ENCODE measurements around the gene LRRC9. TPM values are rescaled to one million over a fixed set of nuclear protein-coding genes. Genes with fewer than 3 reads are reported as not detected.

Gene LRRC9
- total RNA-seq, 1 experiment from 2014 or later: not detected

DNA sequence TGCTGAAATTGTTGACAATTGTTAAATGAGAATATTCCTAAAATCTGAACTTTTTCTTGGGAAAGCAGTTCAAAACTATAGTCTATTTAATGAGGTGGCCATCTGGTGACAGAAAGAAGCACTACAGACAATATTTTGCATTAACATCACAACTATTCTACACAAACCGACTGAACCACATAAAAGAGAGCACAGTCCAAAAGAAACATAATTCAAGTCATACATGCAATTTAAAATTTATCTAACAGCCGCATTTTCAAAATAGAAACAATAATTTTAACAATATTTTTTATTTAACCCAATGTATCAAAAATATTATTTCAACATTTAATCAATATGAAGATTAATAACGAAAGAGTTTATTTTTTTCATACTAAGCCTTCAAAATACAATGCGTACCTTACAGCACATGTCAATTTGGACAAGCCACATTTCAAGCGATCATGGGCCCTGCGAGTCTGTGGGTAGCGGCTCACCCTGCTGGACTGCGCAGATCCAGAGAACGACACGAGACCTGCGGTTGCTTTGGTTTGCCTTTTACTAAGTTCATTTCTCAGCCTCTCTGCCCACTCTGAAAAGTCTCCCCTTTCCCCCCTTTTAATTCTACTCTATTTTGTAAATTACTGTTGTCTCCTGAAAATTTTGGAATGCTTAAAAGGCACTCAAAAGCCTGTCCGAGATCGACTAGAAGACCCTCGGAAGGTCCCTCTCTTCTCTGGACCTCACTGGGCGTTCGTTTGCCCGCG is 947 bp upstream of the LRRC9 start:
- no peak overlapping the region for H3K4me3 ChIP-seq
- CTCF ChIA-PET: no interaction called here
- POLR2A ChIA-PET (ENCODE audit: unreplicated experiment): no interaction called here
- no peaks in the 10 kb centered on the region for H3F3A ChIP-seq (ENCODE audit: insufficient read depth, low read depth)
- no peaks in the 10 kb centered on the region for H3K79me2 ChIP-seq (ENCODE audit: low read depth)
- H2AFZ ChIP-seq: no peak overlapping the region
- intact Hi-C loops (cut with micrococcal nuclease; ENCODE audit: unreplicated experiment): loop anchor here (10.0 kb wide), 1 partner anchor 894 kb away; no protein-coding TSS in a partner anchor
- H3K9me3 ChIP-seq (ENCODE audit: insufficient read depth, low read depth): no peaks in the 10 kb centered on the region; the same call in 1 of the 2 replicates
- H3K27me3 ChIP-seq (ENCODE audit: insufficient read depth, low read depth): no peaks in the 10 kb centered on the region
- H3K4me2 ChIP-seq: no peak overlapping the region
- no peak overlapping the region for H3K27ac ChIP-seq
- no peaks in the 10 kb centered on the region for H4K20me1 ChIP-seq (ENCODE audit: insufficient read depth)
- no peaks in the 10 kb centered on the region for H3K36me3 ChIP-seq (ENCODE audit: low read depth)
- no peak for DNase-seq
- no peak for TF ChIP-seq EZH2 (IDR thresholded peaks at IDR 0.05; ENCODE audit: low read depth)
- TF ChIP-seq, protein P1, sequence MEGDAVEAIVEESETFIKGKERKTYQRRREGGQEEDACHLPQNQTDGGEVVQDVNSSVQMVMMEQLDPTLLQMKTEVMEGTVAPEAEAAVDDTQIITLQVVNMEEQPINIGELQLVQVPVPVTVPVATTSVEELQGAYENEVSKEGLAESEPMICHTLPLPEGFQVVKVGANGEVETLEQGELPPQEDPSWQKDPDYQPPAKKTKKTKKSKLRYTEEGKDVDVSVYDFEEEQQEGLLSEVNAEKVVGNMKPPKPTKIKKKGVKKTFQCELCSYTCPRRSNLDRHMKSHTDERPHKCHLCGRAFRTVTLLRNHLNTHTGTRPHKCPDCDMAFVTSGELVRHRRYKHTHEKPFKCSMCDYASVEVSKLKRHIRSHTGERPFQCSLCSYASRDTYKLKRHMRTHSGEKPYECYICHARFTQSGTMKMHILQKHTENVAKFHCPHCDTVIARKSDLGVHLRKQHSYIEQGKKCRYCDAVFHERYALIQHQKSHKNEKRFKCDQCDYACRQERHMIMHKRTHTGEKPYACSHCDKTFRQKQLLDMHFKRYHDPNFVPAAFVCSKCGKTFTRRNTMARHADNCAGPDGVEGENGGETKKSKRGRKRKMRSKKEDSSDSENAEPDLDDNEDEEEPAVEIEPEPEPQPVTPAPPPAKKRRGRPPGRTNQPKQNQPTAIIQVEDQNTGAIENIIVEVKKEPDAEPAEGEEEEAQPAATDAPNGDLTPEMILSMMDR (conservative IDR thresholded peaks at IDR 0.05): peak; percentile 65
- no peaks in the 10 kb centered on the region for H3K4me1 ChIP-seq (replicated peaks; ENCODE audit: insufficient read depth)
- H3K9me2 ChIP-seq (ENCODE audit: insufficient read depth): no peaks in the 10 kb centered on the region; the same call in 1 of the 2 replicates
- BruUV-seq (replicated peaks): no TSS peak

DNA sequence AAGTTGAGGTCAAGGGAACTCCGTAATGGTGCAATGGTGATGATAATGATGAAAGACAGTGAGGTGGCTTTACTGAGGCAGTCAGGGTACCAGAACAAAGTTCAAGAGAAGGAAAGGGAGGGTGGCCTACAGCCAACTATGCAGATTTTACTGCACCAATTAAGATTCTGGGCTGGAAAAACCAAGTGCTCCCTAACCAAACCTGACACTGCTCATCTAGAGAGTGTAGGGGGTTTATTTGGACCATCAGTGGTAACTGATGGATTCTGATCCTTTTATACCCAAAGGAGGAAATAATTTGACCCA is 387 bp downstream of the LRRC9 start:
- intact Hi-C loops (cut with micrococcal nuclease; ENCODE audit: unreplicated experiment): no loop called here
- no peak for DNase-seq
- no peaks in the 10 kb centered on the region for H3K4me1 ChIP-seq (replicated peaks; ENCODE audit: insufficient read depth)
- no peak overlapping the region for H3K4me3 ChIP-seq
- H3K27me3 ChIP-seq (ENCODE audit: insufficient read depth, low read depth): no peaks in the 10 kb centered on the region
- CTCF ChIA-PET: no interaction called here
- no peak overlapping the region for H3K4me2 ChIP-seq
- no peaks in the 10 kb centered on the region for H4K20me1 ChIP-seq (ENCODE audit: insufficient read depth)
- H3K79me2 ChIP-seq (ENCODE audit: low read depth): no peaks in the 10 kb centered on the region
- no peaks in the 10 kb centered on the region; the same call in 1 of the 2 replicates for H3K9me2 ChIP-seq (ENCODE audit: insufficient read depth)
- H3K36me3 ChIP-seq (ENCODE audit: low read depth): no peaks in the 10 kb centered on the region
- H3F3A ChIP-seq (ENCODE audit: insufficient read depth, low read depth): no peaks in the 10 kb centered on the region
- no peak overlapping the region for H2AFZ ChIP-seq
- no peak for TF ChIP-seq EZH2 (IDR thresholded peaks at IDR 0.05; ENCODE audit: low read depth)
- TF ChIP-seq, protein P1 (conservative IDR thresholded peaks at IDR 0.05): no peak
- H3K9me3 ChIP-seq (ENCODE audit: insufficient read depth, low read depth): no peaks in the 10 kb centered on the region; the same call in 1 of the 2 replicates
- BruUV-seq (replicated peaks): no TSS peak
- POLR2A ChIA-PET (ENCODE audit: unreplicated experiment): no interaction called here
- no peak overlapping the region for H3K27ac ChIP-seq

DNA sequence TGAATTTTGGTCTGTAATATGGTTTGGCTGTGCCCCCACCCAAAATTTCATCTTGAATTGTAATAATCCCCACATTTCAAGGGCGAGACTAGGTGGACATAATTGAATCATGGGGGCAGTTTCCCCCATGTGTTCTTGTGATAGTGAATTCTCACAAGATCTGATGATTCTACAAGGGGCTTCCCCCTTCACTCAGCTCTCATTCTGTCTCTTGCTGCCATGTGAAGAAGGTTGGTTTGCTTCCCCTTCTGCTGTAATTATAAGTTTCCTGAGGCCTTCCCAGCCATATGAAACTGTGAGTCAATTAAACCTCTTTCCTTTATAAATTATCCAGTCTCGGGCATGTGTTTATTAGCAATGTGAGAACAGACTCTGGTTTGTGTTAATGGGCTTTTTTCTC is 5.9 kb downstream of the LRRC9 start:
- CTCF ChIA-PET: no interaction called here
- intact Hi-C loops (cut with micrococcal nuclease; ENCODE audit: unreplicated experiment): no loop called here

More for the DNA sequence above, 5.9 kb downstream of the LRRC9 start:
- BruUV-seq (replicated peaks): no TSS peak
- POLR2A ChIA-PET (ENCODE audit: unreplicated experiment): no interaction called here
- Histone ChIP-seq H3K27me3 (ENCODE audit: insufficient read depth, low read depth) (no peaks in the 10 kb centered on the region), H3F3A (ENCODE audit: insufficient read depth, low read depth) (no peaks in the 10 kb centered on the region), H2AFZ (no peak overlapping the region), H3K36me3 (ENCODE audit: low read depth) (no peaks in the 10 kb centered on the region), H3K79me2 (ENCODE audit: low read depth) (no peaks in the 10 kb centered on the region), H3K4me2 (no peak overlapping the region), H3K9me3 (ENCODE audit: insufficient read depth, low read depth) (no peaks in the 10 kb centered on the region), H3K4me1 (replicated peaks; ENCODE audit: insufficient read depth) (no peaks in the 10 kb centered on the region), H4K20me1 (ENCODE audit: insufficient read depth) (no peaks in the 10 kb centered on the region), H3K27ac (no peak overlapping the region), H3K4me3 (no peak overlapping the region), H3K9me2 (ENCODE audit: insufficient read depth) (no peaks in the 10 kb centered on the region)
- DNase-seq: no peak
- TF ChIP-seq, protein P1 (conservative IDR thresholded peaks at IDR 0.05): no peak
- no peak for TF ChIP-seq EZH2 (IDR thresholded peaks at IDR 0.05; ENCODE audit: low read depth)

Measured in PC-9 (cell line).